Fibroblast of gingiva (primary cell): Measurements from ENCODE around the gene CRACR2B.

Experiments
- DNase-seq: peaks from one replicate; pipeline ENCODE4 v3.0.0-alpha.2; 2011; ENCODE audit warnings: low read depth

Gene CRACR2B

GRCh38 chr11:854601-855329 lies 27.0 kb downstream of the CRACR2B start:
- DNase-seq = no peak

DNA sequence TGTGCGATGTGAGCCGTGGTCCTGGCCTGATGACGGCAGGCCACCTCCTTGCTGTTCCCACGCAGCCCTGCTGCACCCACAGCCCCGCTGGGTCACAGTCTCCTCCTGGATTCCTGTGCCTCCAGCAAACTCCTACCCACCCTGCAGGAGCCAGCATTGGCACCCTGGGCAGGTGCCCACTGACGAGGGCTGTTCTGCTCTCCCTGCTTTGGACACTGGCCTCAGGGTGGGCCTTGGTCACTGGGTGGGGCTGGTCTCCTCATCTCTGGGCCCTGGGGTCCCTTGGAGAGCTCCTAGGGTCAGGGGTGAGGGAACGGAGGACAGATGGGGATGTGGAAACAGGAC lies 27.6 kb downstream of the CRACR2B start:
- no peak for DNase-seq

GRCh38 chr11:855796-856195 lies 28.1 kb downstream of the CRACR2B start:
- DNase-seq = no peak

DNA sequence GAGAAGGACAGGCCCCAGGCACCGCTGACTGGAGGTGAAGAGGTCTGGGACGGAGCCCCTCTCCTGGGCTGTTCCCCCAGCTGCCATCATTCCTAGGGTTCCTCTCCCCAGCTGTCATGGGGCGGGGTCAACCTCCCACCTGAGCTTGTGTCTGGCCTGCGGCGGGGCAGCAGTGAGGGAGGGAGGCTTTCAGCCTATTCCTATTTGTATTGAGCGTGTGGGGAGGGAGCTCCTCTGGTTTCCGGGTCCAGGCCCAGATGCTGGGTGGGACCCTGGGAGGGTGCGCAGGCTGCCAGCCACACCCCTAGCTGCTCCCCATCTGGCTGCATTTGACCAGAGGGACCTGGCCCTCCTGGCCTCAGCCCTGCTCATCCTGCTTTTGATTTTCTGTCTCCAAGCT lies 28.7 kb downstream of the CRACR2B start:
- no peak for DNase-seq

GRCh38 chr11:858053-858761 lies 30.5 kb downstream of the CRACR2B start:
- no peak for DNase-seq

DNA sequence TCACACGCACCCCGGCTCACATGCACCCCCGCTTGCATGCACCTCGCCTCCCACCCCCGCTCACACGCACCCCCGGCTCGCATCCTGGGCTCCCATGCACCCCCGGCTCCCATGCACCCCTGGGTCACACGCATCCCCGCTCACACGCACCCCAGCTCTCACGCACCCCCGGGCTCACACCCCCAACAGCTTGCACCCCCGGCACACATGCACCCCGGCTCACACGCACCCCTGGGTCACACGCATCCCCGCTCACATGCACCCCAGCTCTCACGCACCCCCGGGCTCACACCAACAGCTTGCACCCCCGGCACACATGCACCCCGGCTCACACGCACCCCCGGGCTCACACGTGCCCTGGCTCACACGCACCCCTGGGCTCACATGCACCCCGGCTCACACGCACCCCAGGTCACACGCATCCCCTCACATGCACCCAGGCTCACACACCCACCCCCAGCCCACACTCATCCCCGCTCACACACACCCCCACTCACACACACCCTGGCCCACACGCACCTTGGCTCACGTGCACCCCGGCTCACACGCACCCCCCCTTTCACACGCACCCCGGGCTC lies 31.1 kb downstream of the CRACR2B start:
- DNase-seq = no peak

DNA sequence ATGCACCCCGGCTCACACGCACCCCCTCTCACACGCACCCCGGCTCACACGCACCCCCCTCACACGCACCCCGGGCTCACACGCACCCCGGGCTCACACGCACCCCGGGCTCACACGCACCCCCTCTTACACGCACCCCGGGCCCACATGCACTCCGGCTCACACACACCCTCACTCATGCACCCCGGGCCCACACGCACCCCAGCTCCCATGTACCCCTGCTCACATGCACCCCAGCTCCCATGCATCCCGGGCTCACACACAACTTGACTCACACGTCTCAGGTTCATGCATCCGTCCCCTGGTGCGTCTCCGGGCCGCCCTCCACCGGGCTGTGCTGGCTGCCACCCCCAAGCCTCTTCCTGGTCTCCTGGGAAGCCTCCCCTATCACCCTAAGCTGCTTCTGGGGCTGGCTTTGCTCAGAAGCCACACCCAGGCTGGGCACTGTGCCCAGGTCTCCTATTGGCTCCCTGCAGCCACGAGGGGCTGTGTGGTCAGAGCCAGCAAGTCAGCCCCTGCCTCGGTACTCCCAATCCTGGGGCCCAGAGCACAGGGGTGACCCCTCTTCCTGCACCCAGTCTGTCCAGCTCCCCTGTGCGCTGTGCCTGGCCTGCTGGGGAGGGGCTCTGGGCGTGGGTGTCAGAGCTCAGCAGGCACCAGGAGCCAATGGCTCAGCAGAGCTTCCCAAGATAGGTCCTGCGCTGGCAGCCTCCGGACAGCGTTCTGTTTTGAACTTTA lies 31.8 kb downstream of the CRACR2B start:
- peak; percentile 78 for DNase-seq

- no peak for DNase-seq
These were observed 32.8 kb downstream of the CRACR2B start for GRCh38 chr11:860234-861104.

DNA sequence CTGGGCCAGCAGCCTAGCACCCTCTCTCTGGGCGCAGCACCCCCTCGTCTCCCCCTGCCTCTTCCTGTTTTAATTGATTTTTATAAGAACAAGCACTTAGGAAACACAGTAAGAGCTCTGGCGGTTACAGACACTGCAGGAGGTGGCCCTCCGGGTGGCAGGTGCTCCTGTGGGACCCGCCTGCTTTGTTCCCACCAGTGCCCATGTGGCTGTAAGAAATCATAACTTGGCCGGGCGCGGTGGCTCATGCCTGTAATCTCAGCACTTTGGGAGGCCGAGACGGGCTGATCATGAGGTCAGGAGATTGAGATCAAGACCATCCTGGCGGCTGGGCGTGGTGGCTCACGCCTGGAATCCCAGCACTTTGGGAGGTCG lies 33.4 kb downstream of the CRACR2B start:
- DNase-seq = no peak

DNA sequence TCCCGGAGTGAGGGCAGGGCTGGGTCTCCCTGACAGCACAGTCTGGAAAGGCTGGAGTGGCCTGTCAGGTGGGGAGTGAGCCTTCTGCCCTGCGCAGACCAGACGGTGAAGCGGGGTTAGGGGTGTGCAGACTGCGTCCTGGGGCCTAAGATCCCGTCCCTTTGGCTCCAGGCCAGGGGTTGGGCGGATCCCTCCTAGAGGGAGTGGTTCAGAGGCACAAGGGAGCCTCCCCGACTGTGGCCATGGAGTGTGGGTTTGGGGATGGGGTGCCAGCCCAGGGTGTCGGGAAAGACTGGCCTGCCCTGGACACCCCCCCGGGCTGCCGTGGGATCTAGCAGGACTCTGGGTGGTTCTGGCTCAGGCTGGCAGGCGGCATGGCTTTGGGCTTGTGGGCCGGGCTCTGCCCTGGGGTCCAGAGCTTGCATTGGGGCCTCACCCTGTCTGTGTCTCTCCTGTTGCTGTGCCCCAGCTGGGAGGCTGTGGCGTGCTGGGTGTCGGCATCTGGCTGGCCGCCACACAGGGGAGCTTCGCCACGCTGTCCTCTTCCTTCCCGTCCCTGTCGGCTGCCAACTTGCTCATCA lies 34.5 kb downstream of the CRACR2B start:
- DNase-seq = no peak

DNA sequence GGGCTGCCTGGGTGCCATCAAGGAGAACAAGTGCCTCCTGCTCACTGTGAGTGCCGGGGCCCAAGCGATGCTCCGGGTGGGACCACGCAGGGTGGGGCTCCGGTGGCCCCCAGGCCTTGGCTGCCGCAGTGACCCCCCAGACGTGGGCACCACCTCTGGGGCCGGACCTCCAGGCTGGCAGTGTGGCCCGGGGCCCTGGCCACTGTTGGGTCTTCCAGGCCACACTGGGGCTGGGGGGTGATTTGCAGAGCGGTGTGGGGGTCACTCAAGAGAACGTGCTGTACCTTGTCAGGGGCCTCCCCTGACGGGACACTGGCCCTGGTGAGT lies 34.9 kb downstream of the CRACR2B start:
- DNase-seq = no peak

- no peak for DNase-seq
These were observed 35.5 kb downstream of the CRACR2B start for GRCh38 chr11:863023-863909.

GRCh38 chr11:863910-864827 lies 36.5 kb downstream of the CRACR2B start:
- DNase-seq = no peak

DNA sequence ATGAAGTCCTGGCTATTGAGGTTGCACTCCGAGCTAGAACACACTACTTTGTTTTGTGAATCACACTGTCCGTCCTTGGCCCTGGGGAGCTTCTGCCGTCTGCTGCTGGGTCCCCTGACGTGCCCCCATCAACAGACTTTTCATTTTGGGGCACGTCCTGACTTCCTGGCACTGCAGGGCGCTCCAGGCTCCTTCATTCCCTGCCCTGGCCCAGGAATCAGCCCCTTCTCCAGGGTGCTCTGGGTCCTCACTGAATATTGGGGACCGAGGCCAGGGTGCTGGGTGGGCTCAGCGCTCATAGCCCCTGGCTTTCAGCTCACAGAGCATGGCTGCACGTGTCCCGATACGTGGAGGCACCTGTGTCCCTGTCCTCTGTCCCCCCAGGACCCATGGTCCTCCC lies 37.2 kb downstream of the CRACR2B start:
- DNase-seq = no peak

DNA sequence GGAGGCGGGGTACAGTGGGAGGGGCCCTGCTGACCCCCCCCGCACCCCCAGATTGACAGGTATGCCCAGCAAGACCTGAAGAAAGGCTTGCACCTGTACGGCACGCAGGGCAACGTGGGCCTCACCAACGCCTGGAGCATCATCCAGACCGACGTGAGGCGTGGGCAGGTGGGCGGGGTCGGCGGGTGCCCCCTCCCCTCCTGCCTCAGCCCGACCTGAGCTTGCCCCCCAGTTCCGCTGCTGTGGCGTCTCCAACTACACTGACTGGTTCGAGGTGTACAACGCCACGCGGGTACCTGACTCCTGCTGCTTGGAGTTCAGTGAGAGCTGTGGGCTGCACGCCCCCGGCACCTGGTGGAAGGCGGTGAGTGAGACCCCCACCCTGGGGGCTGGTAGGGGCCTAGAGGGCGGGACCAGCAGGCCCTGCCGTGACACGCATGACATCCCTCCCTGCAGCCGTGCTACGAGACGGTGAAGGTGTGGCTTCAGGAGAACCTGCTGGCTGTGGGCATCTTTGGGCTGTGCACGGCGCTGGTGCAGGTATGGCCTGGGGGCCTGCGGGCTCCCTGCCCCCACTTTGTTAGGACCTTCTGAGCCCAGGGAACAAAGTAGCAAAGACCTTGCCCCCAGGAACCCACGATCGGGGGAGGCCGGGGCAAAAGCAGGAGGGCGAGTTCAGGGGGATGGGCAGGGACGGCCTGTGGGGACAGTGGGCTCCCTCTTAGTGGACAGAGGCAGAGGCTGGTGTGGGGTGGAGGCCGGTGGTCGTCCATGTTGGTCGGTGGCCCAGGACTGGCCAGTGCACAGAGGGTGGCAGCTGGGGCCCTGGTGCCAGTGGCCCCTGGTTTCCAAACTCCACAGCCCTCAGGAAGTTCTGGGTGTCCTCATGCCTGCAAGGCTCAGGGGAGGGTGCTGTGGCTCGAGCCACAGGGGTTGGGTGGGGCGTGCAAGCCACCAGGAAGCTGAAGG lies 38.0 kb downstream of the CRACR2B start:
- no peak for DNase-seq

DNA sequence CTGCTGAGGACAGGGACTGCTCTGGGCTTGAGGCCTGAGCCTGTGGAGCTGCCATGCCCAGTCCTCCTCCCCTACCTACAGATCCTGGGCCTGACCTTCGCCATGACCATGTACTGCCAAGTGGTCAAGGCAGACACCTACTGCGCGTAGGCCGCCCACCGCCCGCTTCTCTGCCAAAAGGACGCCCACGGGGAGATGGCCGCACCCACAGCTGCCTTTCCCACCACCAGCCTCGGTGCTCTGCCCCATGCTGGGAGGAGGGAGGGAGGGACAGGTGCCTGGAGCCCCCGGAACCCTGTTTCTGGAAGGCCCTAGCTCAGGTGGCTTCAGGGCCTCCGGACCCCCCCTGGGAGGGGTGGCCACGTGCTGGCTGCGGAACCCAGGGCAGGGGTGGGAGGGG lies 38.8 kb downstream of the CRACR2B start:
- no peak for DNase-seq

DNA sequence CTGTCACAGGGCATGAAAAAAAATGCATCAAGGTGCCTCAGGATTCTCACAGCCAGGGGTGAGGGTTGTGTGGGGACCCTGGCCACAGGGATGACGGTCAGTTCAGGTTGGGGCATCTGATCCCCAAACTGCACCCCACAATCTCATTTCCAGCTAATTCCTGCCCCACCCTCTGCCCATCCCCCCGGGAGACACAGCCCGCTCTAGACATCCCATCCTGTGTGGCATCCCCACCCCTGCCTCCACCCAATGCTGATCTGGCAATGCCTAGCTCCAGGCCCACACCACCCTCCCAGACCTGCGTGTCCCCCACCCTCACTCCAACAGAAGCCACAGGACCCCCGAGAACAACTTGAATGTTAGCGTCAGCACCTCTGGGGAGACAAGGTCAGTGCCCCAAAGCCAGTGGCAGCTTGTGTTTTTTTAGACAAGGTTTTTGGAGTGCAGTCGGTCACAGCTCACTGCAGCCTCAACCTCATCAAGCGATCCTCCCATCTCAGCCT lies 40.2 kb downstream of the CRACR2B start:
- DNase-seq = no peak

- DNase-seq = no peak
These were observed 40.7 kb downstream of the CRACR2B start for GRCh38 chr11:868394-868793.
